Germinal center (tissue), 1 donor: ENCODE measurements around the gene LRRC26.

Source experiments
- DNase-seq: peaks from one replicate; pipeline ENCODE4 v3.0.0; 2012; ENCODE audit warnings: mixed read lengths, low spot score

The LRRC26 gene

GRCh38 chr9:137149942-137150616 lies 19.8 kb downstream of the LRRC26 start:
- DNase-seq, result peak; percentile 63

GRCh38 chr9:137149363-137149762 lies 20.5 kb downstream of the LRRC26 start:
- no peak for DNase-seq

- DNase-seq, result no peak
Observed at GRCh38 chr9:137148661-137149060, 21.2 kb downstream of the LRRC26 start.

GRCh38 chr9:137148242-137148641 lies 21.6 kb downstream of the LRRC26 start:
- DNase-seq, result no peak

GRCh38 chr9:137147793-137148160 lies 22.1 kb downstream of the LRRC26 start:
- DNase-seq, result no peak

- no peak for DNase-seq
Observed at GRCh38 chr9:137147091-137147792, 22.6 kb downstream of the LRRC26 start.

GRCh38 chr9:137146527-137146918 lies 23.3 kb downstream of the LRRC26 start:
- no peak for DNase-seq

- DNase-seq, result no peak
Observed at GRCh38 chr9:137145731-137146526, 23.9 kb downstream of the LRRC26 start.

GRCh38 chr9:137143459-137143858 lies 26.4 kb downstream of the LRRC26 start:
- no peak for DNase-seq

GRCh38 chr9:137141976-137142936 lies 27.6 kb downstream of the LRRC26 start:
- no peak for DNase-seq

- no peak for DNase-seq
Observed at GRCh38 chr9:137141050-137141810, 28.6 kb downstream of the LRRC26 start.

- no peak for DNase-seq
Observed at GRCh38 chr9:137140151-137141012, 29.5 kb downstream of the LRRC26 start.

GRCh38 chr9:137139468-137140150 lies 30.2 kb downstream of the LRRC26 start:
- no peak for DNase-seq

- DNase-seq, result peak; percentile 55
Observed at GRCh38 chr9:137138722-137139467, 31.0 kb downstream of the LRRC26 start, which contains the start of gene GRIN1. Gene GRIN1, plus strand, starts transcription at chr9:137139154. Its CDS starts 333 bp downstream, at chr9:137139487.

- peak; percentile 43 for DNase-seq
Observed at GRCh38 chr9:137138058-137138721, 31.7 kb downstream of the LRRC26 start.

- DNase-seq, result no peak
Observed at GRCh38 chr9:137136881-137137607, 32.8 kb downstream of the LRRC26 start.

GRCh38 chr9:137136261-137136880 lies 33.5 kb downstream of the LRRC26 start:
- no peak for DNase-seq
